ENCODE data around the gene TGFBR2.

DNA sequence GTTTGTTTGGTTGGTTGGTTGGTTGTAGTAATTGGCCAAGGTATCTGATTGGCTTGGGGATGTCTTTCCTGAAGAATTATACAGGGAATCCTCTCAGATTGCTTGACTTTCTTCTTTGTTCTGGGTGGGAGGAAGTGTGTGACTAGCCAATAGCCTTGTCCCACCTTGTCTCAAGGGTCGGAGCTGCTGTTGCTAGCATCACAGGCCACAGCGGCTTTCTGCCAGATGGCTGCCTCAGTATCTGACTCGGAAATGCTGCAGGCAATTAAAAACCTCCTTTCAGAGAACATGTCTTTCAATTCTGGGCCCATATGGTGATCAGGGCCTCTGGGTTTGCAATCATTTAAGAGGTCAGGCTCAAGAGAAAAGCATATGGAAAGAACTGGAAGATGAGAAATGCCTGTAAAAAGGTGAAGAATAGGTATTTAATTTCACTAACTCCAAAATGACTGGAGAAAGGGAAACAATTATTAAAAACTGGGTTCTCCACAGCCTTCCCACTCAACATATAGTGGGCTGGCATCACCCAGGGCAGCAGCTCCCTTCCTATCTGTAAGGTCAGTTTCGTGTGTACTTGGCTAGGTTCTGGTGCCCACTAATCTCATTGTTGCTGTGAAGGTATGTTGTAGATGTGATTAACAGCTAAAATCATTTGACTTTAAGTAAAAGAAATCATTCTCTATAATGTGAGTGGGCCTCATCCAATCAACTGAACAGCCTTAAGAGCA lies 32.4 kb downstream of the TGFBR2 start:
- TF ChIP-seq, protein P1, sequence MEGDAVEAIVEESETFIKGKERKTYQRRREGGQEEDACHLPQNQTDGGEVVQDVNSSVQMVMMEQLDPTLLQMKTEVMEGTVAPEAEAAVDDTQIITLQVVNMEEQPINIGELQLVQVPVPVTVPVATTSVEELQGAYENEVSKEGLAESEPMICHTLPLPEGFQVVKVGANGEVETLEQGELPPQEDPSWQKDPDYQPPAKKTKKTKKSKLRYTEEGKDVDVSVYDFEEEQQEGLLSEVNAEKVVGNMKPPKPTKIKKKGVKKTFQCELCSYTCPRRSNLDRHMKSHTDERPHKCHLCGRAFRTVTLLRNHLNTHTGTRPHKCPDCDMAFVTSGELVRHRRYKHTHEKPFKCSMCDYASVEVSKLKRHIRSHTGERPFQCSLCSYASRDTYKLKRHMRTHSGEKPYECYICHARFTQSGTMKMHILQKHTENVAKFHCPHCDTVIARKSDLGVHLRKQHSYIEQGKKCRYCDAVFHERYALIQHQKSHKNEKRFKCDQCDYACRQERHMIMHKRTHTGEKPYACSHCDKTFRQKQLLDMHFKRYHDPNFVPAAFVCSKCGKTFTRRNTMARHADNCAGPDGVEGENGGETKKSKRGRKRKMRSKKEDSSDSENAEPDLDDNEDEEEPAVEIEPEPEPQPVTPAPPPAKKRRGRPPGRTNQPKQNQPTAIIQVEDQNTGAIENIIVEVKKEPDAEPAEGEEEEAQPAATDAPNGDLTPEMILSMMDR (IDR thresholded peaks at IDR 0.05): no peak
- TF ChIP-seq POLR2A (IDR thresholded peaks at IDR 0.05) (no peak), EP300 (IDR thresholded peaks at IDR 0.05) (no peak)
